Measurements from ENCODE around the gene GRID2.

GRCh38 chr4:93469560-93469959 lies 1165.8 kb downstream of the GRID2 start:
- TF ChIP-seq CTCF (IDR thresholded peaks at IDR 0.05): no peak
- no peak for TF ChIP-seq POLR2A (IDR thresholded peaks at IDR 0.05)
